ENCODE data around the gene GADD45A.

Gene GADD45A

GRCh38 chr1:67711158-67711854 is 26.3 kb downstream of the GADD45A start:
- no peaks in the 10 kb centered on the region for H3K4me1 Mint-ChIP-seq (ENCODE audit: low read depth)
- H3K9me3 Mint-ChIP-seq, result no peaks in the 10 kb centered on the region
- peaks cover 10% of the 10 kb centered on the region for H3K27me3 Mint-ChIP-seq (ENCODE audit: low read depth)
- no peaks in the 10 kb centered on the region for H3K36me3 Mint-ChIP-seq (ENCODE audit: low read depth)
- H3K27ac Mint-ChIP-seq, result no peak overlapping the region
- no peak for DNase-seq (ENCODE audit: low spot score)
- no peak overlapping the region for H3K4me3 Mint-ChIP-seq

GRCh38 chr1:67711855-67712212 is 26.8 kb downstream of the GADD45A start:
- H3K36me3 Mint-ChIP-seq (ENCODE audit: low read depth), result no peaks in the 10 kb centered on the region
- no peaks in the 10 kb centered on the region for H3K9me3 Mint-ChIP-seq
- H3K4me1 Mint-ChIP-seq (ENCODE audit: low read depth), result no peaks in the 10 kb centered on the region
- H3K27ac Mint-ChIP-seq, result no peak overlapping the region
- no peak overlapping the region for H3K4me3 Mint-ChIP-seq
- H3K27me3 Mint-ChIP-seq (ENCODE audit: low read depth), result peaks cover 10% of the 10 kb centered on the region
- no peak for DNase-seq (ENCODE audit: low spot score)

GRCh38 chr1:67713057-67713846 is 28.3 kb downstream of the GADD45A start:
- no peak overlapping the region for H3K27ac Mint-ChIP-seq
- DNase-seq (ENCODE audit: low spot score), result no peak
- H3K9me3 Mint-ChIP-seq, result no peaks in the 10 kb centered on the region
- no peaks in the 10 kb centered on the region for H3K36me3 Mint-ChIP-seq (ENCODE audit: low read depth)
- H3K27me3 Mint-ChIP-seq (ENCODE audit: low read depth), result peaks cover 10% of the 10 kb centered on the region
- H3K4me1 Mint-ChIP-seq (ENCODE audit: low read depth), result no peaks in the 10 kb centered on the region
- no peak overlapping the region for H3K4me3 Mint-ChIP-seq

GRCh38 chr1:67715819-67716218 is 30.8 kb downstream of the GADD45A start:
- Mint-ChIP-seq H3K9me3 (no peaks in the 10 kb centered on the region), H3K4me3 (no peak overlapping the region), H3K27ac (no peak overlapping the region), H3K36me3 (ENCODE audit: low read depth) (no peaks in the 10 kb centered on the region), H3K27me3 (ENCODE audit: low read depth) (peaks cover 10% of the 10 kb centered on the region), H3K4me1 (ENCODE audit: low read depth) (no peaks in the 10 kb centered on the region)
- no peak for DNase-seq (ENCODE audit: low spot score)

- H3K36me3 Mint-ChIP-seq (ENCODE audit: low read depth), result no peaks in the 10 kb centered on the region
- no peaks in the 10 kb centered on the region for H3K9me3 Mint-ChIP-seq
- no peak for DNase-seq (ENCODE audit: low spot score)
- H3K27ac Mint-ChIP-seq, result no peak overlapping the region
- no peaks in the 10 kb centered on the region for H3K4me1 Mint-ChIP-seq (ENCODE audit: low read depth)
- H3K4me3 Mint-ChIP-seq, result no peak overlapping the region
- peaks cover 8% of the 10 kb centered on the region for H3K27me3 Mint-ChIP-seq (ENCODE audit: low read depth)
Observed at GRCh38 chr1:67716800-67717199, 31.8 kb downstream of the GADD45A start.

- no peaks in the 10 kb centered on the region for H3K4me1 Mint-ChIP-seq (ENCODE audit: low read depth)
- no peak overlapping the region for H3K27ac Mint-ChIP-seq
- no peak for DNase-seq (ENCODE audit: low spot score)
- H3K4me3 Mint-ChIP-seq, result no peak overlapping the region
- H3K9me3 Mint-ChIP-seq, result no peaks in the 10 kb centered on the region
- H3K27me3 Mint-ChIP-seq (ENCODE audit: low read depth), result peaks cover 6% of the 10 kb centered on the region
- H3K36me3 Mint-ChIP-seq (ENCODE audit: low read depth), result no peaks in the 10 kb centered on the region
Observed at GRCh38 chr1:67717876-67718275, 32.9 kb downstream of the GADD45A start.

- Mint-ChIP-seq H3K36me3 (ENCODE audit: low read depth) (no peaks in the 10 kb centered on the region), H3K27ac (no peak overlapping the region), H3K9me3 (no peaks in the 10 kb centered on the region), H3K4me1 (ENCODE audit: low read depth) (no peaks in the 10 kb centered on the region), H3K27me3 (ENCODE audit: low read depth) (peaks cover 6% of the 10 kb centered on the region), H3K4me3 (no peak overlapping the region)
- DNase-seq (ENCODE audit: low spot score), result no peak
Observed at GRCh38 chr1:67719329-67720196, 34.6 kb downstream of the GADD45A start.

- DNase-seq (ENCODE audit: low spot score), result no peak
- no peaks in the 10 kb centered on the region for H3K36me3 Mint-ChIP-seq (ENCODE audit: low read depth)
- no peaks in the 10 kb centered on the region for H3K9me3 Mint-ChIP-seq
- no peak overlapping the region for H3K4me3 Mint-ChIP-seq
- no peak overlapping the region for H3K27ac Mint-ChIP-seq
- H3K27me3 Mint-ChIP-seq (ENCODE audit: low read depth), result no peaks in the 10 kb centered on the region
- H3K4me1 Mint-ChIP-seq (ENCODE audit: low read depth), result no peaks in the 10 kb centered on the region
Observed at GRCh38 chr1:67721112-67721511, 36.1 kb downstream of the GADD45A start.

GRCh38 chr1:67721650-67722291 is 36.8 kb downstream of the GADD45A start:
- Mint-ChIP-seq H3K4me1 (ENCODE audit: low read depth) (no peaks in the 10 kb centered on the region), H3K27me3 (ENCODE audit: low read depth) (peaks cover 1% of the 10 kb centered on the region), H3K36me3 (ENCODE audit: low read depth) (no peaks in the 10 kb centered on the region), H3K27ac (no peak overlapping the region), H3K4me3 (no peak overlapping the region), H3K9me3 (no peaks in the 10 kb centered on the region)
- no peak for DNase-seq (ENCODE audit: low spot score)

GRCh38 chr1:67722292-67722944 is 37.4 kb downstream of the GADD45A start:
- Mint-ChIP-seq H3K4me1 (ENCODE audit: low read depth) (no peaks in the 10 kb centered on the region), H3K36me3 (ENCODE audit: low read depth) (no peaks in the 10 kb centered on the region), H3K4me3 (no peak overlapping the region), H3K27ac (no peak overlapping the region), H3K9me3 (no peaks in the 10 kb centered on the region), H3K27me3 (ENCODE audit: low read depth) (peaks cover 3% of the 10 kb centered on the region)
- DNase-seq (ENCODE audit: low spot score), result no peak

- no peaks in the 10 kb centered on the region for H3K9me3 Mint-ChIP-seq
- H3K36me3 Mint-ChIP-seq (ENCODE audit: low read depth), result no peaks in the 10 kb centered on the region
- no peak for DNase-seq (ENCODE audit: low spot score)
- H3K27me3 Mint-ChIP-seq (ENCODE audit: low read depth), result peaks cover 5% of the 10 kb centered on the region
- H3K27ac Mint-ChIP-seq, result no peak overlapping the region
- H3K4me1 Mint-ChIP-seq (ENCODE audit: low read depth), result no peaks in the 10 kb centered on the region
- H3K4me3 Mint-ChIP-seq, result no peak overlapping the region
Observed at GRCh38 chr1:67723126-67723525, 38.1 kb downstream of the GADD45A start.

GRCh38 chr1:67723620-67724019 is 38.6 kb downstream of the GADD45A start:
- Mint-ChIP-seq H3K9me3 (no peaks in the 10 kb centered on the region), H3K4me3 (no peak overlapping the region), H3K36me3 (ENCODE audit: low read depth) (no peaks in the 10 kb centered on the region), H3K27me3 (ENCODE audit: low read depth) (peaks cover 8% of the 10 kb centered on the region), H3K27ac (no peak overlapping the region), H3K4me1 (ENCODE audit: low read depth) (no peaks in the 10 kb centered on the region)
- no peak for DNase-seq (ENCODE audit: low spot score)

- peaks cover 10% of the 10 kb centered on the region for H3K27me3 Mint-ChIP-seq (ENCODE audit: low read depth)
- H3K27ac Mint-ChIP-seq, result no peak overlapping the region
- H3K36me3 Mint-ChIP-seq (ENCODE audit: low read depth), result no peaks in the 10 kb centered on the region
- H3K4me3 Mint-ChIP-seq, result no peak overlapping the region
- no peak for DNase-seq (ENCODE audit: low spot score)
- no peaks in the 10 kb centered on the region for H3K9me3 Mint-ChIP-seq
- peaks cover 2% of the 10 kb centered on the region for H3K4me1 Mint-ChIP-seq (ENCODE audit: low read depth)
Observed at GRCh38 chr1:67724928-67725560, 40.0 kb downstream of the GADD45A start.
